Midbrain (tissue), 1 donor: Measurements from ENCODE around the gene VAV1.
"Not testable (repeated sequence)": the region's sequence is repeated elsewhere in the genome, so short reads cannot be mapped to it uniquely, and the experiment has no call there.

Experiments
- DNase-seq: peaks from one replicate; lab custom pipeline; 2025; lab: John Stamatoyannopoulos, UW

The VAV1 gene

GRCh38 chr19:6851359-6851758 is 78.9 kb downstream of the VAV1 start:
- DNase-seq, result no peak

GRCh38 chr19:6852001-6852400 is 79.5 kb downstream of the VAV1 start:
- no peak for DNase-seq

DNA sequence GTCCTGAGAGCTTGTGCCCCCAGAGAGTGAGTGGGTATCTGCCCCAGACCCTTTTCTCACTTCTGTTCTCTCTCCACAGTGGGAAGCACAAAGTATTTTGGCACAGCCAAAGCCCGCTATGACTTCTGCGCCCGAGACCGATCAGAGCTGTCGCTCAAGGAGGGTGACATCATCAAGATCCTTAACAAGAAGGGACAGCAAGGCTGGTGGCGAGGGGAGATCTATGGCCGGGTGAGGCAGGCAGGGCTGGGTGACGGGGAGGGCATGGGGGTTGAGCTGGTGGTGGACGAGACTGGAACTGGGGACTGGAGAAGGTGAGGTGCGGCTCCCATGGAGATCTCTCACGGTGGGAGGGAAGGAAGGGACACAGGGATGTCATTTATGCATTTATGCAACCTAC is 81.4 kb downstream of the VAV1 start:
- DNase-seq, result no peak

GRCh38 chr19:6854758-6855157 is 82.2 kb downstream of the VAV1 start:
- DNase-seq, result no peak

- DNase-seq, result no peak
Observed at GRCh38 chr19:6856749-6857372, 84.4 kb downstream of the VAV1 start.

- no peak for DNase-seq
Observed at GRCh38 chr19:6861683-6862286, 89.3 kb downstream of the VAV1 start.

DNA sequence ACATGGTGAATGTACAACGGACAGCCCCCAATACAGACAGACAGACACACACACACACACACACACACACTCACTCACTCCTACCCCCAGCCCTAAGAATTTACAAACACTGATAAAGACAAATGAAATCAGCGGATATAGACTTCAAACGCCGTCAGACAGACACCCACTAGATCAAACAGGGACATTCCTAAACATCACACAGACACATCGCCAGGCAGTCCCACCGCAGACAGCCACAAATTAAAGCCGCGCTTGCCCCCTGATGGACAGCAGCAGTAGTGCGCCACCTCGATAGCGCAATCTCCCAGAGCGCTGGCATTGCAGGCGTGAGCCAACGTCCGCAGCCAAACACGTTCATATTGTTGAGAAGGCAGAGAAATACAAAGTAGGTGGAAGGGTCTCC is 90.2 kb downstream of the VAV1 start:
- peak; percentile 48 for DNase-seq

DNA sequence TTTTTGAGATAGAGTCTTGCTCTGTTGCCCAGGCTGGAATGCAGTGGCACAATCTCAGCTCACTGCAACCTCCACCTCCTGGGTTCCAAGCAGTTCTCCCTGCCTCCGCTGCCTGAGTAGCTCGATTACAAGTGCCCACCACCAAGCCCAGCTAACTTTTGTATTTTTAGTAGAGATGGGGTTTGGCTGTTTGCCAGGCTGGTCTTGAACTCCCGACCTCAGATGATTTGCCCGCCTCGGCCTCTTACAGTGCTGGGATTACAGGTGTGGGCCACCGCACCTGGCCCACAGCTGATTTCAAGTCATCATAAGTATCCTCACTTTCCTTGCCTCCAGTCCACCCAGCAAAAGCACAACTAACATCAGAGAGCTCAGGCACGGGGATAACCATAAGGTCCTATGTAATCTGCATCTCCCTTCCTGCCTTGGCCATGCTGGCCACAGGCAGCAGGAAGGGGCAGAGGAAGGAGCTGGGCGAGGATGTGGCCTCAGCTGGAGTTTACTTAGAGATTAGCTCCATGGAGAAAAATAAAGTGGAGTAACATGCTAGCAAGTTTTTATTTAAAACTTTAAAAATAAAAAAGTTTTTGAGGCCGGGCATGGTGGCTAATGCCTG is 91.9 kb downstream of the VAV1 start:
- DNase-seq, result no peak

DNA sequence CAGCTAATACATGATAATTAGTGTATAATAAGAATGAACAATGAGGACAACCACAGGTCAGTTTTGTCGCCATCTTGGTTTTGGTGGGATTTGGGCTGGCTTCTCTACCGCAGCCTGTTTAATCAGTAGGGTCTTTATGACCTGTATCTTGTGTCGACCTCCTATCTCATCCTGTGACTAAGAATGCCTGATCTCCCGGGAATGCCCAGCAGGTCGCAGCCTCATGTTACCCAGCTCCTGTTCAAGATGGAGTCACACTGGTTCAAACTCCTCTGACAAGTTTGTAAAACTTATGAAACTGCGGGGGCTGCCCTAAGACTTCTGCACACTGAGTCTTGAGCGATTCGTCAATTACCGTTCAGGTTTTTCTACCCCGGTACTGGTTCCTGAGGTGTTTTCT is 93.3 kb downstream of the VAV1 start:
- DNase-seq, result no peak

DNA sequence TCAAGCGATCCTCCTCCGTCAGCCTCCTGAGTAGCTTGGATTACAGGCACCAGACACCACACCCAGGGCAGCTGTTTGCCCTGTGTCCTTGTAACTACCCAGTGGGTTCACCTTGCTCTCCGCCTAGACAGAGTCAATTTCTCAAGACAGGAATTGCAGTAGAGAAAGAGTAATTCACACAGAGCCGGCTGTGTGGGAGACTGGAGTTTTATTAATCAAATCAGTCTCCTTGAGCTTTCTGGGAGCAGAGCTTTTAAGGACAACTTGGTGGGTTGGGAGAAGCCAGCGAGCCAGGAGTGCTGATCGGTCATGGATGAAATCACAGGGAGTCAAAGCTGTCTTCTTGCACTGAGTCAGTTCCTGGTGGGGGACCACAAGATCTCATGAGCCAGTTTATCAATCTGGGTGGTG is 94.2 kb downstream of the VAV1 start:
- no peak for DNase-seq

DNA sequence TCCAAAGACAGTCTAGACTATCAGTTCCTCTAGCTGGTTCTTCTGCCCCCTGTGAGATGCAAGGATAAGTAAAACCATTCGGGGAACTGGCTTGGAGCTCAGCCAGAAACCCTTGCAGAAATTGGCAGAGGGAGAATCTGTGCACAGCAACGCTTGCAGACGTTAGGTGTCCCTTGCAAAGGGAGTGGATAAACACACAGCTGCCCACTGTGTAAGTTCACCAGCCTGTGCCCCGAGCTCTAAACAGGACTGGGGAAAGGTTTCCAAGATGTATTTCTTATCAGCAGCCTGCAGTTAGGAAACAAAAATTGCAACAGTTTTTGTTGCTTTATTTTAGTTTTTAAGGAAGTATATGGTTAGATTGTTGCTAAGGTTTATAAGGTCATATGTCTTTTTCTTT is 95.8 kb downstream of the VAV1 start:
- DNase-seq, result peak; percentile 20

GRCh38 chr19:6869151-6869882 is 96.8 kb downstream of the VAV1 start:
- DNase-seq, result not testable (repeated sequence)

GRCh38 chr19:6873708-6874431 is 101.4 kb downstream of the VAV1 start:
- DNase-seq, result no peak

GRCh38 chr19:6875218-6875617 is 102.7 kb downstream of the VAV1 start:
- no peak for DNase-seq

DNA sequence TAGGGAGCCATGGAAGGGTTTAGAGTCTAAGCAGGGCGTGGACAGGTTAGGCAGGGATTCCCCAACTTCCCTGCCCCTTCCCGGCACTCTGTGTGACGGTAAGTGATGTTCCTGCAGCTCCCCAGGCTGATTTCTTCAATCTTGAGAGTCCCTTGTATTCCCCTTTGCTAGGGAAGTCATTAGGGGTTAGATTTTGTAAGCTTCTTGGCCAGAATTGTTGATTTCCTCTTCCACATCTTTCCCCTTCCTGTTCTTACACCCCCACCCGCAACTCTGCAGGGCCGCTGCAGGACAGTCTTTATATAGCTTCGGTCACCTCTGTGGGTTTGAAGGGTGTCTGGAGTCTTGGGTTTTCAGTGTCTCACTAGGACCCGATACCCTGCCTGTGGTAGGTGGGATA is 104.2 kb downstream of the VAV1 start:
- DNase-seq, result no peak

GRCh38 chr19:6877766-6878165 is 105.3 kb downstream of the VAV1 start:
- DNase-seq, result no peak

DNA sequence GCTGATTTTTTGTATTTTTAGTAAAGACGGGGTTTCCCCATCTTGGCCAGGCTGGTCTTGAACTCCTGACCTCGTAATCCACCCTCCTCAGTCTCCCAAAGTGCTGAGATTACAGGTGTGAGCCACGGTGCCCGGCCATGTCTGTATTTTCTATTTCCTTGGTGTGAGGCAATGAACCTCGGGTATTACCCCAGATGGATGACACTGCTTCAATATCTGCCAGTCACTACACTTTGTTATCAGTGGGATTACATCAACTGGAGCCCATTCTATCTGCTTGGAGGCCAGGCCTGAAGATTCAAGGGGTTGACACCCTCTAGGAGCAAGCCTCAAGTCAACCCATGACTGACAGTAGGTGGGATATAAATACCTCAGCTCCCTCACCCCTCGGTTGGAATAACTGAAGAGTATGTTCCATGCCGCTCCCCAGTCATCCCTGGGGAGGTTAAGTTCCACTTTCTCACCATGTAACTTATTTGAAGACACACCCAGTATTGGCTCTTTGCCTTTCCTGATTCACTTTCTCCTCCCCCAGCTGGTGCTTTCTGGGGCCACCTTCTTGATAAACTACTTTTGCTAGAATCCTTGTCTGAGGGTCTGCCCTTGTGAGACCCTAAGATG is 113.9 kb downstream of the VAV1 start:
- DNase-seq, result no peak

DNA sequence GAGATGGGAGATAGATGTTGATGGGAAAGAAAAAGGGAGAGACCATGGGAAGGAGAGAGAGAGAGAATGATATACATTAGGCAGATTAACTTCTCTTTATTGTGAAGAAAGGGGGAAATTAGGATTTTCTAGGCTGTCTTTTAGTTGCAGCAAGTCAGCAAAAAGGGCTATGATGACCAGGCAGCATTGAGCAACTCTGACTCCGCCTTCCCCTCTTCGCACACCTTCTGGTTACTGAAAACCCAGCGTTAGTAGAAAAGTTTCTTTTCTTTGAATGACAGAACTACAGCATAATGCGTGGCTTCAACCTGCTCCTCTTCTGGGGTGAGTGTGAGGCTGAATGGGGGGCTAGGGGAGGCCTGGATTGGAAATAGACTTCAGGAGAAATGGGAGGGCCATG is 114.8 kb downstream of the VAV1 start, which contains the start of gene ADGRE1:
Gene ADGRE1 (plus strand): TSS at position 264 of the 400 bp plus-strand sequence. CDS start 30 bp downstream, at position 294.
- DNase-seq, result no peak

DNA sequence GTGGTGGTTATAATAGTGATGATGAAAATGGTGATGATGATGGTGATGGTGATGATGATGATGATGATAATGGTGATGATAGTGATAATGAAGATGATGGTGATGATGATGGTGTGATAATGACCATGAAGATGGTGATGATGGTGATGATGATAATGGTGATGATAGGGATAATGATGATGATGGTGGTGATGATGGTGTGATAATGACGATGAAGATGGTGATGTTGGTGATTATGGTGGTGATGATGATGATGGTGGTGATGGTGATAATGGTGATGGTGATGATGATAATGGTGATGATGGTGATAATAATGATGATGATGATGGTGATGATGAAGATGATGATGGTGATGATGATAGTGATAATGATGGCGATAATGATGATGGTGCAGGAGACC is 116.5 kb downstream of the VAV1 start:
- no peak for DNase-seq

DNA sequence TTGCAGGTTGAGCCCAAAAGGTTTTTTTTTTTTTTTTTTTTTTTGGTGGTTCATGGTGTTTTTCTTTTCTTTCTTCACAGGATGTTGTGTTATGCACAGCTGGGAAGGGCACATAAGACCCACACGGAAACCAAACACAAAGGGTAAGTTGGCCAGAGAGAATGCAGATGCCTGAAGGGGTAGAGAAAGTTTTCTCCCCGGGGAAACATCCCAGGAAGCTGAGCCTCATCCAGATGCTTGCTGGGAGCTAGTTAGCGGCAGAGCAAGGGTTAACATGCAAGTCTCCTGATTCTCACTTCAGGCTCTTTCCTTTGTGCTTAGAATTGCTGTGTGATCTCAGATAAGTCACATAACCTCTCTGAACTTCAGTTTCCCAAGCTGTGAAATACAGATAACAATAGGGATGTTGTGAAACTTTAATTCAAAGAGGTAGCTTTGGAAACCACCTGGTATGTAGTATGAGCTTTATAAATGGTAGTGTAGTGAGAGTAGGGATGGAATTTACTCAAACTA is 117.9 kb downstream of the VAV1 start:
- no peak for DNase-seq

DNA sequence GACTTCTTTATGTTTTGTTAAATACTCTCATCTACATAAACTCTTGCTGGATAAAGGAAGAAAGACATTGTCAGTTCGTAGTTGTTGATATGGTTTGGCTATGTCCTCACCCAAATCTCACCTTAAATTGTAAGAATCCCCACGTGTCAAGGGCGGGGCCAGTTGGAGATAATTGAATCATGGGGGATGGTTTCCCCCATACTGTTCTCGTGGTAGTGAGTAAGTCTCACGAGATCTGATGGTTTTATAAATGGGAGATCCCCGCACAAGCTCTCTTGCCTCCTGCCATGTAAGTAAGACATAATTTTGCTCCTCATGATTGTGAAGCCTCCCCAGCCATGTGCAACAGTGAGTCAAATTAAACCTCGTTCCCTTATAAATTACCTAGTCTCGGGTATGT is 118.4 kb downstream of the VAV1 start:
- DNase-seq, result no peak
